Measurements from ENCODE around the gene ZNF280B.

- TF ChIP-seq CTCF (IDR thresholded peaks at IDR 0.05) (no peak), EZH2 (IDR thresholded peaks at IDR 0.05; ENCODE audit: borderline replicate concordance, insufficient read depth, low read depth, low read length, poor library complexity, severe bottlenecking) (no peak)
Measured at GRCh38 chr22:22546490-22546889, 37.9 kb upstream of the ZNF280B start.
